ENCODE data around the gene USP24. TPM values are rescaled to one million over a fixed set of nuclear protein-coding genes. Genes with fewer than 3 reads are reported as not detected.
"Not testable (repeated sequence)": the region's sequence is repeated elsewhere in the genome, so short reads cannot be mapped to it uniquely, and the experiment has no call there.

USP24 gene
- total and polyA plus RNA-seq, 2 donors (not counting 3 experiments of a cell fraction or from before 2014, with no cell fraction given) = 8.2 to 30.0 TPM

- BruUV-seq (replicated peaks); H4K20me1 ChIP-seq (replicated peaks; ENCODE audit: control insufficient read depth, extremely low read depth, insufficient read depth, low read length); FAIRE-seq; dilution Hi-C loops (cut with MboI; ENCODE audit: extremely low pct_ligation_motif_present, low sequenced_read_pairs); CTCF ChIA-PET; H3K9ac ChIP-seq (replicated peaks; ENCODE audit: extremely low read depth, insufficient read depth, low read length); H3K27me3 ChIP-seq (ENCODE audit: control insufficient read depth in 2 of 2, insufficient read depth in 2 of 2, low read length in 2 of 2); H3K9me1 ChIP-seq (replicated peaks; ENCODE audit: control insufficient read depth, extremely low read depth, insufficient read depth, low read length); H3K4me3 ChIP-seq (replicated peaks in 1 of 3; ENCODE audit: insufficient read depth in 1 of 3, low read depth in 1 of 3, low read length in 3 of 3); DNase-seq (ENCODE audit: low read depth, low spot score); H3K9me3 ChIP-seq (replicated peaks; ENCODE audit: control insufficient read depth, insufficient read depth, low read length); POLR2A ChIA-PET; H2AFZ ChIP-seq (ENCODE audit: low read depth, low read length); H3K4me2 ChIP-seq (ENCODE audit: insufficient read depth, low read length); H3K27ac ChIP-seq (ENCODE audit: insufficient read depth, low read depth, low read length); H3K79me2 ChIP-seq (ENCODE audit: control insufficient read depth, insufficient read depth, low read length); H3K4me1 ChIP-seq (ENCODE audit: control insufficient read depth, extremely low read depth, insufficient read depth, low read length); H3K36me3 ChIP-seq (ENCODE audit: control insufficient read depth in 2 of 2, extremely low read depth in 1 of 2, insufficient read depth in 2 of 2, low read length in 2 of 2): not testable (repeated sequence)
- intact Hi-C loops (cut with micrococcal nuclease) = loop anchor here (10.0 kb wide), 1 partner anchor 1561 kb away; no protein-coding TSS in a partner anchor
These were observed 191.0 kb downstream of the USP24 start for GRCh38 chr1:55024163-55024562.

DNA sequence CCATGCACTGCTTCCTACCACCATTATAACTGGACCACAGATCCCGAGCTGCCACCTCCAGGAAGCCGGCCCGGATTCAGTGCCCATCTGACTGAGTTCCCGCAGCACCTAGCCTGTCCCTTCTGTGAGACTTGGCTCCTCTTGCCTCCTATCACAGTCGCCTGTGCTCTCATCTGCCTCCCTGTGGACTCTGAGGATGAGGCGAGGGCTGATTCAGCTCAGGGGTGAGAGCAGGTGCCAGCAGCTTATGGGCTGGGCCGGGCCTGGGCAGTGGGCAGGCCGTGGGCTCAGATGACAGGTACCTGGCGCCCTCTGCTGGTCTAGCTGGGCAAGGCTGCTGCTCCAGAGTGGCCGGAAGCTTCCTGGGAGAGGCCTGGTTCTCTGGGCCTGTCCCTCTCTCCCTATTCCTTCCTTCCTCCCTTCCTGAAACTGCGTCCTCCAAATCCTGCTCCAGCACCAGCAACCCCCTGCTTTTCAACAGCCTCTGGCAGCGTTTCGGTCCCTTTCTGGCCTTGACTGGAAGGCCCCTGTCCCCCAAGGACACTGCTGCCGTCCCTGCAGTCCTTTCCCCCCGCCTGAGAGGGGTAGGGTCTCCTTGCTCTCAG is 193.1 kb downstream of the USP24 start:
- no peak overlapping the region for H3K9ac ChIP-seq (replicated peaks; ENCODE audit: extremely low read depth, insufficient read depth, low read length)
- no peaks in the 10 kb centered on the region for H3K9me1 ChIP-seq (replicated peaks; ENCODE audit: control insufficient read depth, extremely low read depth, insufficient read depth, low read length)
- BruUV-seq (replicated peaks) = no TSS peak
- H3K79me2 ChIP-seq (ENCODE audit: control insufficient read depth, insufficient read depth, low read length) = no peaks in the 10 kb centered on the region
- no peak overlapping the region for H3K4me3 ChIP-seq (replicated peaks in 1 of 3; ENCODE audit: insufficient read depth in 1 of 3, low read depth in 1 of 3, low read length in 3 of 3)
- peaks cover 0 to 2% of the 10 kb centered on the region in 2 experiments for H3K27me3 ChIP-seq (ENCODE audit: control insufficient read depth in 2 of 2, insufficient read depth in 2 of 2, low read length in 2 of 2)
- TF ChIP-seq, protein P1, sequence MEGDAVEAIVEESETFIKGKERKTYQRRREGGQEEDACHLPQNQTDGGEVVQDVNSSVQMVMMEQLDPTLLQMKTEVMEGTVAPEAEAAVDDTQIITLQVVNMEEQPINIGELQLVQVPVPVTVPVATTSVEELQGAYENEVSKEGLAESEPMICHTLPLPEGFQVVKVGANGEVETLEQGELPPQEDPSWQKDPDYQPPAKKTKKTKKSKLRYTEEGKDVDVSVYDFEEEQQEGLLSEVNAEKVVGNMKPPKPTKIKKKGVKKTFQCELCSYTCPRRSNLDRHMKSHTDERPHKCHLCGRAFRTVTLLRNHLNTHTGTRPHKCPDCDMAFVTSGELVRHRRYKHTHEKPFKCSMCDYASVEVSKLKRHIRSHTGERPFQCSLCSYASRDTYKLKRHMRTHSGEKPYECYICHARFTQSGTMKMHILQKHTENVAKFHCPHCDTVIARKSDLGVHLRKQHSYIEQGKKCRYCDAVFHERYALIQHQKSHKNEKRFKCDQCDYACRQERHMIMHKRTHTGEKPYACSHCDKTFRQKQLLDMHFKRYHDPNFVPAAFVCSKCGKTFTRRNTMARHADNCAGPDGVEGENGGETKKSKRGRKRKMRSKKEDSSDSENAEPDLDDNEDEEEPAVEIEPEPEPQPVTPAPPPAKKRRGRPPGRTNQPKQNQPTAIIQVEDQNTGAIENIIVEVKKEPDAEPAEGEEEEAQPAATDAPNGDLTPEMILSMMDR (IDR thresholded peaks at IDR 0.05; ENCODE audit: extremely low read depth in 1 of 2, insufficient read depth in 1 of 2, low read depth in 1 of 2, low read length in 2 of 2) = peak; percentile 94 to 98
- no peak for TF ChIP-seq FOS (IDR thresholded peaks at IDR 0.05; ENCODE audit: borderline replicate concordance, insufficient read depth, low read length)
- DNase-seq (ENCODE audit: low read depth, low spot score) = peak; percentile 72
- H4K20me1 ChIP-seq (replicated peaks; ENCODE audit: control insufficient read depth, extremely low read depth, insufficient read depth, low read length) = no peaks in the 10 kb centered on the region
- no peaks in the 10 kb centered on the region for H3K36me3 ChIP-seq (ENCODE audit: control insufficient read depth in 2 of 2, extremely low read depth in 1 of 2, insufficient read depth in 2 of 2, low read length in 2 of 2)
- intact Hi-C loops (cut with micrococcal nuclease) = loop anchor here (1.0 to 10.0 kb wide), 6 partner anchors 26 to 1563 kb away; partner anchors contain the start of gene DHCR24
- H2AFZ ChIP-seq (ENCODE audit: low read depth, low read length) = peak overlapping the region; percentile 33
- no peak overlapping the region for H3K27ac ChIP-seq (ENCODE audit: insufficient read depth, low read depth, low read length)
- H3K4me2 ChIP-seq (ENCODE audit: insufficient read depth, low read length) = no peak overlapping the region
- CTCF ChIA-PET = interaction anchor here (0.7 to 9.7 kb wide), 29 partner anchors 8 to 457 kb away, joined by 3 to 587 read pairs (median 5); partner anchors contain the start of genes BSND and DHCR24
- POLR2A ChIA-PET = interaction anchor here (1.1 kb wide), 2 partner anchors 71 to 77 kb away, joined by 3 to 5 read pairs; no protein-coding TSS in a partner anchor
- no peaks in the 10 kb centered on the region for H3K4me1 ChIP-seq (ENCODE audit: control insufficient read depth, extremely low read depth, insufficient read depth, low read length)
- dilution Hi-C loops (cut with MboI; ENCODE audit: extremely low pct_ligation_motif_present, low sequenced_read_pairs) = no loop called here
- peak; percentile 84 for FAIRE-seq
- H3K9me3 ChIP-seq (replicated peaks; ENCODE audit: control insufficient read depth, insufficient read depth, low read length) = no peaks in the 10 kb centered on the region

Measured in endothelial cell of umbilical vein (primary cell).